NCI-H2081 (cell line): ENCODE results near the gene NUP98.
"Not testable (repeated sequence)": the region's sequence is repeated elsewhere in the genome, so short reads cannot be mapped to it uniquely, and the experiment has no call there.

Experiments
- DNase-seq, 2 experiments: peaks; one replicate each; lab custom pipeline; 2025; lab: John Stamatoyannopoulos, UW

The NUP98 gene

DNA sequence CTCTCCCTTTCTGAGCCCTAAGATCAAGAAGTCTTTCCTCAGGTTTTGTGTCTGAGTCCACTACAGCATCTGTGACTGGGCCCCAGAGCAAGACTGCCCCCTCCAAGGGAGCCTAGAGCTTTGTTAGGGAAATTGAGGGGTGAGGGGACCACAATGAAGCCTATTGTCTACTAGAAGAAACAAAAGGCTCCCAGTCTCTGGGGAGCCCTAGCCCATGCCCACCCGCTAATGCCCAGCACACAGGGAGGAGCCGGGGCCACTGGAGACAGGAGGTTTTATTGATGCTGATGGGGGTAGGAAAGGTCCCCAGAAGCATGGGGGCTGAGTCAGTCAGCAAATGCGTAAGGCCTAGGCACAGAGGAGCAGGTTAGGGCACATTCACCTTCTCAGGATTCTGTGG, 29.4 kb upstream of the NUP98 start:
- no peak for DNase-seq

GRCh38 chr11:3825473-3826154, 28.3 kb upstream of the NUP98 start:
- DNase-seq: no peak

GRCh38 chr11:3824714-3825472, 27.5 kb upstream of the NUP98 start:
- DNase-seq: no peak

DNA sequence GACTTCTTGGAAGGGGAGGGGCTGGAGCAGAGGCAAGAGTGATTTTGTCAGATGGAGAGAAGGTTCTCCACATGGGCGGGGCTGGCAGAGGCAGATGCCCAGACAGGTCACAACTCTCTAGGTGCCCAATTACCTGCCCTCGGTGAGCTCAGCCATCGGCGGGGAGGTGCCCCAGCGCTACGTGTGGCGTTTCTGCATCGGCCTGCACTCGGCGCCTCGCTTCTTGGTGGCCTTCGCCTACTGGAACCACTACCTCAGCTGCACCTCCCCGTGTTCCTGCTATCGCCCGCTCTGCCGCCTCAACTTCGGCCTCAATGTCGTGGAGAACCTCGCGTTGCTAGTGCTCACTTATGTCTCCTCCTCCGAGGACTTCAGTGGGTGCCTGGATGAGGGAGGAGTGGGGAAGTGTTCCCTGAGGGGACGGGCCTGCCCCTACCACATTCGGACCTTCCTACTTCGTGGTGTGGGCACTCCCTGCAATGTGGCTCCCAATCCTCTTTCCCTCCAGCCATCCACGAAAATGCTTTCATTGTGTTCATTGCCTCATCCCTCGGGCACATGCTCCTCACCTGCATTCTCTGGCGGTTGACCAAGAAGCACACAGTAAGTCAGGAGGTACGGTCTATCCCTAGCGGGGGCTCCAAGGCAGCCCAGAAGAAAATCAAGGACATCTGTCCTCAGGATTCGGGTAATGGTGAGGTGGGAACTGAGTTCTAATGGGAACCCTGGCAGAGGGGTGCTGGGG, 26.6 kb upstream of the NUP98 start:
- DNase-seq: no peak

DNA sequence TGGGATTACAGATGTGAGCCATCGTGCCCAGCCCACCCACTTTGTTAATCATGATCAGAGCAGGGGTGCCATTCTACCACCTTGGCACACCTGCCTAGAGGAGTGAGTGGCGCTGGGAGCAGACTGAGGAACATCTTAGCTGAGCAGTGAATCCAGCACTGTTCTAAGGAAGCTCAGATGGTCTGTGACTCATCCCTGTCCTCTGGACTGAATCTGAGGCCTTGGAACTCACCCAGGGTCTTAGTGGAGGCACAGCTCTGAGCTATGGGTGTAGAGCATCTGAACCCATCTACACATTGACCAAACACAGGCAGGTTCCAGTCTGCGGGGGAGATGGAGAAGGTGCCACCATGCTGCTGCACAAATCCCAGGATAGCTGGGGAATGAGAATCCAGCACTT, 25.9 kb upstream of the NUP98 start:
- no peak for DNase-seq

GRCh38 chr11:3822312-3822711, 25.0 kb upstream of the NUP98 start:
- DNase-seq: no peak

GRCh38 chr11:3820971-3821370, 23.6 kb upstream of the NUP98 start:
- DNase-seq: no peak

GRCh38 chr11:3817181-3817800, 19.9 kb upstream of the NUP98 start:
- no peak for DNase-seq

GRCh38 chr11:3816673-3817072, 19.3 kb upstream of the NUP98 start:
- no peak for DNase-seq

- no peak for DNase-seq
Observed at GRCh38 chr11:3815845-3816244, 18.5 kb upstream of the NUP98 start.

- DNase-seq: not testable (repeated sequence)
Observed at GRCh38 chr11:3814832-3815231, 17.5 kb upstream of the NUP98 start.

DNA sequence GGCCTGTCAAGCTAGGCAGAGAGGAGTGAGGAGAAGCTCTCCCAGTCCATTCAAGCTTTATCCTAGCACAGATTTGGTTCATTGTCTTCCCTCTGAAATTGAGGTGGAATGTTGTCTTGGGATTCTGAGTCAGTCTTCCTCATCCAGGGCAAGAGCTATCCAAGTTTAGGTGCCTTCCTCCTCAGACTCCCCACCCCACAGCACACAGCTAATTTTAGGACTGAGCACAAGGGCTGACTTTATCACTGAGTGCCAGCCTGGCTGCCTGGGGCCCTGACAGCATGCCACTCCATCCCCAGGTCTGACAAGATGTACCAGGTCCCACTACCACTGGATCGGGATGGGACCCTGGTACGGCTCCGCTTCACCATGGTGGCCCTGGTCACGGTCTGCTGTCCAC, 13.6 kb upstream of the NUP98 start:
- no peak for DNase-seq

DNA sequence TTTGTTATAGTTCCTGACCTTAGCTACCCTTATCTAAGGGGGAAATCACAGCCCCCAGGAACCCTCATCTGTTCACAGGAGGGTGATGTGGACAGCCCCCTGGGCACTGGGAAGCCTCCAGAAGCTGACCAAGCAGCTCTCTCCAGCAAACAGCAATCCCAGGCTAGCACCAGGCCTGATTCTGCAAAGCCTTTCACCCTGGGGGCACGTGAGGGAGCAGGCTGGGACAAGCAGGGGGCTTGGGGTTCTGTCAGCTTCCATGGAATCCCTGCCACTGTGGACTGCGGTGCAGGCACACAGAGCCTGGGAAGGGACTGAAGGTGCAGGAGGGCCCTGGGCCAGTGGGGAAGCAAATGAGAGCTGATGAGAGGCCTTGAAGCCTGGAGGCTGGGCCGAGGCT, 13.1 kb upstream of the NUP98 start:
- no peak for DNase-seq

- no peak for DNase-seq
Observed at GRCh38 chr11:3809624-3809928, 12.2 kb upstream of the NUP98 start.

GRCh38 chr11:3808861-3809623, 11.7 kb upstream of the NUP98 start:
- DNase-seq: peak; percentile 21 to 68

GRCh38 chr11:3807909-3808860, 10.8 kb upstream of the NUP98 start, which contains the start of gene PGAP2:
Gene PGAP2, plus strand, starts transcription at chr11:3808560. Its CDS starts 2,700 bp downstream, at chr11:3811260.
- peak; percentile 29 to 67 for DNase-seq

- DNase-seq: no peak
Observed at GRCh38 chr11:3803726-3804495, 6.6 kb upstream of the NUP98 start.

GRCh38 chr11:3802011-3802790, 4.8 kb upstream of the NUP98 start:
- no peak for DNase-seq

DNA sequence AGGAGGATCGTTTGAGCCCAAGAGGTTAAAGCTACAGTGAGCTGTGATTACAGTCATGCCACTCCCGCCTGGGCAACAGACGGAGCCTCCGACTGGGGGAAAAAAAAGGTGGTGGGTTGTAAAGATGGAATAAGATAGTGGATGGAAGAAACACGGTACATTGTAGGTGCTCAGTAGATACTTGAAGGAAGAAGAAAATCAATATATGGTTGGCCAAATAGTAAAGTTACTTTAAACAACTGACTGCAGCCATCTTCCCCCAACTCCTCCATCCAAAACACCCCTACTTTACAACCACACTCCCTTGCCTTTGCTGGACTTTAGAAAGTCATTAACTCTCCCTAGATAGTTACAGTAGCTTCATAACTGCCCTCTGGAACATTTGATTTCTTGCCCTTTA, 2.5 kb upstream of the NUP98 start:
- DNase-seq: no peak
